T-helper 17 cell (primary cell): ENCODE data around the gene ADRB1. TPM values are rescaled to one million over a fixed set of nuclear protein-coding genes. Genes with fewer than 3 reads are reported as not detected.

Experiments
- ATAC-seq: fragments of 150-1000 bp; cut with Tn5 transposase; 2 replicates; pipeline ENCODE4 v1.10.0; 2021; ENCODE audit warnings: mild to moderate bottlenecking, moderate library complexity
- DNase-seq, 3 donors: peaks; one replicate each; pipeline versions ENCODE4 v3.0.0 to v3.0.0-alpha.2; 2020 to 2021
- H3K9me3 ChIP-seq: one replicate; pipeline ENCODE4 v1.7.0; 2013; ENCODE audit warnings: low read length, mild to moderate bottlenecking; ENCODE audit not compliant: control insufficient read depth, poor library complexity, severe bottlenecking
- H3K27ac Mint-ChIP-seq: one replicate; pipeline ENCODE4 v1.8.0; 2022; ENCODE audit warnings: mild to moderate bottlenecking, moderate library complexity, mixed read lengths
- H3K27me3 Mint-ChIP-seq: one replicate; pipeline ENCODE4 v1.8.0; 2022; ENCODE audit warnings: mixed read lengths
- H3K36me3 Mint-ChIP-seq: one replicate; pipeline ENCODE4 v1.8.0; 2022; ENCODE audit warnings: low read depth, mixed read lengths
- H3K4me1 Mint-ChIP-seq: one replicate; pipeline ENCODE4 v1.8.0; 2022; ENCODE audit warnings: mild to moderate bottlenecking, mixed read lengths
- H3K4me3 Mint-ChIP-seq: one replicate; pipeline ENCODE4 v1.8.0; 2022; ENCODE audit warnings: mild to moderate bottlenecking, moderate library complexity, mixed read lengths
- total RNA-seq, 4 donors: library from RNA in 2 of 4; stranded (reverse) in 2 of 4; gene quantifications; one replicate each; pipeline ENCODE4 v1.2.3 and lab custom pipeline; 2022 to 2026

ADRB1 gene
- total RNA-seq, 2 donors from 2014 or later, result 0.10 to 0.16 TPM

- no peak overlapping the region for H3K4me3 Mint-ChIP-seq
- ATAC-seq, result no peak
- H3K27ac Mint-ChIP-seq, result no peak overlapping the region
- peaks cover 6% of the 10 kb centered on the region for H3K9me3 ChIP-seq
- peaks cover 5% of the 10 kb centered on the region for H3K4me1 Mint-ChIP-seq
- DNase-seq, result no peak
- H3K36me3 Mint-ChIP-seq, result peaks cover 6% of the 10 kb centered on the region
- H3K27me3 Mint-ChIP-seq, result peaks cover 27% of the 10 kb centered on the region
Observed at GRCh38 chr10:114019226-114019625, 24.4 kb upstream of the ADRB1 start.

GRCh38 chr10:114021154-114021553 lies 22.5 kb upstream of the ADRB1 start:
- peaks cover 6% of the 10 kb centered on the region for H3K36me3 Mint-ChIP-seq
- no peak overlapping the region for H3K27ac Mint-ChIP-seq
- DNase-seq (no peak), ATAC-seq (no peak)
- no peaks in the 10 kb centered on the region for H3K9me3 ChIP-seq
- H3K4me3 Mint-ChIP-seq, result no peak overlapping the region
- peaks cover 16% of the 10 kb centered on the region for H3K4me1 Mint-ChIP-seq
- peaks cover 27% of the 10 kb centered on the region for H3K27me3 Mint-ChIP-seq

GRCh38 chr10:114021717-114022680 lies 21.7 kb upstream of the ADRB1 start:
- H3K36me3 Mint-ChIP-seq, result peaks cover 6% of the 10 kb centered on the region
- H3K27me3 Mint-ChIP-seq, result peaks cover 32% of the 10 kb centered on the region
- no peaks in the 10 kb centered on the region for H3K9me3 ChIP-seq
- H3K4me3 Mint-ChIP-seq, result no peak overlapping the region
- DNase-seq (no peak), ATAC-seq (no peak)
- H3K4me1 Mint-ChIP-seq, result peaks cover 19% of the 10 kb centered on the region
- H3K27ac Mint-ChIP-seq, result no peak overlapping the region

- ATAC-seq, result no peak
- no peak overlapping the region for H3K27ac Mint-ChIP-seq
Observed at GRCh38 chr10:114022766-114023597, 20.7 kb upstream of the ADRB1 start.

GRCh38 chr10:114024876-114025610 lies 18.6 kb upstream of the ADRB1 start:
- peak; percentile 88 for ATAC-seq
- H3K36me3 Mint-ChIP-seq, result peaks cover 3% of the 10 kb centered on the region

More at GRCh38 chr10:114022766-114023597, 20.7 kb upstream of the ADRB1 start:
- H3K4me1 Mint-ChIP-seq, result peaks cover 19% of the 10 kb centered on the region
- no peak overlapping the region for H3K4me3 Mint-ChIP-seq
- peaks cover 37% of the 10 kb centered on the region for H3K27me3 Mint-ChIP-seq
- no peaks in the 10 kb centered on the region for H3K9me3 ChIP-seq
- peaks cover 6% of the 10 kb centered on the region for H3K36me3 Mint-ChIP-seq
- DNase-seq, result no peak

GRCh38 chr10:114025611-114026130 lies 18.0 kb upstream of the ADRB1 start:
- Mint-ChIP-seq H3K27me3 (peaks cover 50% of the 10 kb centered on the region), H3K4me1 (peaks cover 23% of the 10 kb centered on the region), H3K36me3 (peaks cover 3% of the 10 kb centered on the region), H3K27ac (no peak overlapping the region), H3K4me3 (peak overlapping the region; percentile 59)
- H3K9me3 ChIP-seq, result no peaks in the 10 kb centered on the region
- DNase-seq (no peak), ATAC-seq (no peak)

More at GRCh38 chr10:114024876-114025610, 18.6 kb upstream of the ADRB1 start:
- Mint-ChIP-seq H3K27me3 (peaks cover 49% of the 10 kb centered on the region), H3K4me1 (peaks cover 23% of the 10 kb centered on the region), H3K4me3 (peak overlapping the region; percentile 59), H3K27ac (no peak overlapping the region)
- no peaks in the 10 kb centered on the region for H3K9me3 ChIP-seq
- no peak for DNase-seq

GRCh38 chr10:114026189-114027040 lies 17.3 kb upstream of the ADRB1 start:
- Mint-ChIP-seq H3K4me1 (peaks cover 23% of the 10 kb centered on the region), H3K4me3 (no peak overlapping the region), H3K36me3 (peaks cover 3% of the 10 kb centered on the region), H3K27ac (no peak overlapping the region), H3K27me3 (peaks cover 50% of the 10 kb centered on the region)
- no peaks in the 10 kb centered on the region for H3K9me3 ChIP-seq
- no peak for ATAC-seq
- DNase-seq, result no peak

- ATAC-seq (no peak), DNase-seq (no peak)
- Mint-ChIP-seq H3K36me3 (peaks cover 3% of the 10 kb centered on the region), H3K4me3 (no peak overlapping the region), H3K4me1 (peaks cover 23% of the 10 kb centered on the region), H3K27ac (no peak overlapping the region), H3K27me3 (peaks cover 45% of the 10 kb centered on the region)
- H3K9me3 ChIP-seq, result no peaks in the 10 kb centered on the region
Observed at GRCh38 chr10:114027041-114027394, 16.6 kb upstream of the ADRB1 start.

GRCh38 chr10:114027951-114028350 lies 15.7 kb upstream of the ADRB1 start:
- Mint-ChIP-seq H3K27ac (no peak overlapping the region), H3K4me3 (no peak overlapping the region), H3K27me3 (peaks cover 46% of the 10 kb centered on the region)

GRCh38 chr10:114028425-114028824 lies 15.2 kb upstream of the ADRB1 start:
- DNase-seq, result no peak
- H3K9me3 ChIP-seq, result no peaks in the 10 kb centered on the region
- H3K27ac Mint-ChIP-seq, result no peak overlapping the region
- no peak overlapping the region for H3K4me3 Mint-ChIP-seq
- H3K27me3 Mint-ChIP-seq, result peaks cover 46% of the 10 kb centered on the region
- H3K4me1 Mint-ChIP-seq, result peaks cover 23% of the 10 kb centered on the region
- ATAC-seq, result no peak
- H3K36me3 Mint-ChIP-seq, result peaks cover 3% of the 10 kb centered on the region

More at GRCh38 chr10:114027951-114028350, 15.7 kb upstream of the ADRB1 start:
- DNase-seq, result no peak
- no peak for ATAC-seq
- H3K36me3 Mint-ChIP-seq, result peaks cover 3% of the 10 kb centered on the region
- no peaks in the 10 kb centered on the region for H3K9me3 ChIP-seq
- peaks cover 23% of the 10 kb centered on the region for H3K4me1 Mint-ChIP-seq

- no peaks in the 10 kb centered on the region for H3K9me3 ChIP-seq
- Mint-ChIP-seq H3K4me1 (peaks cover 15% of the 10 kb centered on the region), H3K27ac (no peak overlapping the region), H3K36me3 (no peaks in the 10 kb centered on the region), H3K27me3 (peaks cover 43% of the 10 kb centered on the region), H3K4me3 (no peak overlapping the region)
- ATAC-seq (no peak), DNase-seq (no peak)
Observed at GRCh38 chr10:114029655-114030054, 14.0 kb upstream of the ADRB1 start.

- peaks cover 43% of the 10 kb centered on the region for H3K27me3 Mint-ChIP-seq
- DNase-seq (no peak), ATAC-seq (no peak)
- H3K27ac Mint-ChIP-seq, result no peak overlapping the region
- peaks cover 12% of the 10 kb centered on the region for H3K4me1 Mint-ChIP-seq
- no peak overlapping the region for H3K4me3 Mint-ChIP-seq
- H3K36me3 Mint-ChIP-seq, result no peaks in the 10 kb centered on the region
- no peaks in the 10 kb centered on the region for H3K9me3 ChIP-seq
Observed at GRCh38 chr10:114030140-114030539, 13.5 kb upstream of the ADRB1 start.
